SH-SY5Y (cell line): Measurements from ENCODE around the gene FHL1.

Experiments
- GATA2 ChIP-seq: IDR thresholded peaks from 2 replicates; pipeline ENCODE4 v1.6.1; 2011; ENCODE audit warnings: mild to moderate bottlenecking, low read depth, low read length
- GATA3 ChIP-seq: IDR thresholded peaks from 2 replicates; pipeline ENCODE4 v1.6.1; 2011; ENCODE audit warnings: low read depth, mild to moderate bottlenecking, low read length, moderate library complexity

- no peak for TF ChIP-seq GATA3
- TF ChIP-seq GATA2, result no peak
Measured at GRCh38 chrX:136255541-136255940, 108.2 kb downstream of the FHL1 start.
